CD14-positive monocyte (primary cell): Measurements from ENCODE around the gene SMIM8. TPM values are rescaled to one million over a fixed set of nuclear protein-coding genes. Genes with fewer than 3 reads are reported as not detected.

Experiments used
- DNase-seq, 3 donors: peaks; one replicate each; pipeline ENCODE4 v3.0.0-alpha.2; 2011 to 2022
- H2AFZ ChIP-seq: 2 replicates; pipeline ENCODE4 v1.6.0; 2012; ENCODE audit warnings: mild to moderate bottlenecking, low read depth, low read length, inconsistent platforms; ENCODE audit not compliant: insufficient read depth, poor library complexity, severe bottlenecking
- H3K27ac ChIP-seq, 2 donors: 1 replicate in 1 of 2; 2 replicates in 1 of 2; pipeline ENCODE4 v1.5.1; 2012 to 2013; ENCODE audit warnings: low read length in 2 of 2, control low read depth in 1 of 2, inconsistent platforms in 1 of 2, low read depth in 1 of 2, mild to moderate bottlenecking in 1 of 2
- H3K27me3 ChIP-seq, 2 donors: one replicate each; pipeline versions ENCODE4 v1.6.0 to v1.6.1; 2011 to 2013; ENCODE audit warnings: low read length in 2 of 2; ENCODE audit not compliant: control insufficient read depth in 2 of 2, insufficient read depth in 2 of 2
- H3K36me3 ChIP-seq, 2 donors: replicated peaks in 1 of 2; 1 replicate in 1 of 2; 2 replicates in 1 of 2; pipeline versions ENCODE4 v1.5.1 to v1.6.1; 2012 to 2013; ENCODE audit warnings: low read length in 2 of 2, control low read depth in 1 of 2, inconsistent platforms in 1 of 2, mild to moderate bottlenecking in 1 of 2; ENCODE audit not compliant: insufficient read depth in 2 of 2, control insufficient read depth in 1 of 2
- H3K4me1 ChIP-seq, 2 donors: 1 replicate in 1 of 2; 2 replicates in 1 of 2; pipeline versions ENCODE4 v1.5.1 to v1.6.1; 2012 to 2013; ENCODE audit warnings: low read length in 2 of 2, control low read depth in 1 of 2, inconsistent platforms in 1 of 2, mild to moderate bottlenecking in 1 of 2, moderate library complexity in 1 of 2; ENCODE audit not compliant: insufficient read depth in 2 of 2, control insufficient read depth in 1 of 2
- H3K4me2 ChIP-seq: replicated peaks from 2 replicates; pipeline ENCODE3; 2012; ENCODE audit warnings: low read length, moderate library complexity, mild to moderate bottlenecking; ENCODE audit not compliant: poor library complexity, severe bottlenecking; ENCODE audit errors: extremely low read depth
- H3K4me3 ChIP-seq, 3 experiments: fragments of 200-600 bp in 1 of 3; sonication (generic) in 1 of 3; replicated peaks in 1 of 3; 1 replicate in 2 of 3; 2 replicates in 1 of 3; pipeline ENCODE4 v1.5.1; 2011 to 2013; ENCODE audit warnings: low read length in 3 of 3, mild to moderate bottlenecking in 3 of 3, control low read depth in 2 of 3, low read depth in 2 of 3, inconsistent platforms in 1 of 3, moderate library complexity in 1 of 3
- H3K79me2 ChIP-seq: 2 replicates; pipeline ENCODE4 v1.6.0; 2012; ENCODE audit warnings: mild to moderate bottlenecking, control low read depth, inconsistent platforms, low read length, moderate library complexity; ENCODE audit not compliant: insufficient read depth
- H3K9ac ChIP-seq: 2 replicates; pipeline ENCODE4 v1.6.0; 2017; ENCODE audit warnings: low read length, mild to moderate bottlenecking; ENCODE audit not compliant: insufficient read depth, poor library complexity, severe bottlenecking
- H3K9me3 ChIP-seq, 2 donors: replicated peaks in 1 of 2; 1 replicate in 1 of 2; 2 replicates in 1 of 2; pipeline versions ENCODE4 v1.5.1 to v1.6.1; 2012 to 2013; ENCODE audit warnings: low read length in 2 of 2, control low read depth in 1 of 2; ENCODE audit not compliant: control insufficient read depth in 1 of 2, insufficient read depth in 1 of 2
- H4K20me1 ChIP-seq: 2 replicates; pipeline ENCODE4 v1.6.0; 2012; ENCODE audit warnings: mild to moderate bottlenecking, low read length, control low read depth, moderate library complexity; ENCODE audit not compliant: insufficient read depth
- H3K27ac Mint-ChIP-seq, 7 donors: one replicate each; pipeline ENCODE4 v1.8.0; 2020; ENCODE audit warnings: mild to moderate bottlenecking in 7 of 7, mixed read lengths in 7 of 7, moderate library complexity in 6 of 7, inconsistent platforms in 2 of 7
- H3K27me3 Mint-ChIP-seq, 3 donors: one replicate each; pipeline ENCODE4 v1.8.0; 2021 to 2022; ENCODE audit warnings: low read depth in 3 of 3, mild to moderate bottlenecking in 3 of 3, mixed read lengths in 3 of 3, moderate library complexity in 3 of 3, inconsistent platforms in 1 of 3
- H3K36me3 Mint-ChIP-seq, 2 donors: one replicate each; pipeline ENCODE4 v1.8.0; 2020; ENCODE audit warnings: mixed read lengths in 2 of 2, inconsistent platforms in 1 of 2, mild to moderate bottlenecking in 1 of 2
- H3K4me1 Mint-ChIP-seq: one replicate; pipeline ENCODE4 v1.8.0; 2020; ENCODE audit warnings: mild to moderate bottlenecking, mixed read lengths
- H3K4me3 Mint-ChIP-seq, 2 donors: one replicate each; pipeline ENCODE4 v1.8.0; 2020; ENCODE audit warnings: mild to moderate bottlenecking in 2 of 2, mixed read lengths in 2 of 2, moderate library complexity in 1 of 2
- H3K9me3 Mint-ChIP-seq, 7 donors: one replicate each; pipeline ENCODE4 v1.8.0; 2020 to 2022; ENCODE audit warnings: mixed read lengths in 7 of 7, mild to moderate bottlenecking in 6 of 7, moderate library complexity in 6 of 7, inconsistent platforms in 2 of 7
- CTCF ChIP-seq: fragments of 200-600 bp; IDR thresholded peaks from one replicate; pipeline ENCODE4 v1.8.0; 2022; ENCODE audit warnings: antibody characterized with exemption, mild to moderate bottlenecking
- WGBS: methylation state at CpG from one replicate; pipeline ENCODE4 v1.1.5; 2013; ENCODE audit warnings: missing lambda C conversion rate; ENCODE audit not compliant: insufficient coverage; 5-methylcytosine and 5-hydroxymethylcytosine counted together
- intact Hi-C, 2 donors: fragments of 100-400 bp; cut with micrococcal nuclease; formaldehyde crosslinking; loops; one replicate each; pipeline versions ENCODE4 v1.15.0 to v1.15.1; 2023
- polyA plus RNA-seq, 3 donors: library from polyadenylated mRNA; depleted of rRNA in 1 of 3; unstranded in 2 of 3; stranded (reverse) in 1 of 3; fragments of 300-500 nt in 2 of 3; fragments of >200 nt in 1 of 3; fragmentation: Illumina TruSeq in 2 of 3; gene quantifications; 1 replicate in 2 of 3; 2 replicates in 1 of 3; pipeline ENCODE4 v1.2.3, GENCODE V29; 2012 to 2021

SMIM8 gene
- polyA plus RNA-seq, 3 donors = 2.0 to 8.2 (median 5.9) TPM

GRCh38 chr6:87279196-87279595 lies 43.2 kb upstream of the SMIM8 start:
- Histone ChIP-seq H4K20me1 (no peaks in the 10 kb centered on the region), H3K9ac (no peak overlapping the region), H3K36me3 (no peaks in the 10 kb centered on the region), H3K79me2 (no peaks in the 10 kb centered on the region), H3K9me3 (no peaks in the 10 kb centered on the region), H3K27me3 (peaks cover 0 to 6% of the 10 kb centered on the region in 2 donors), H3K4me3 (no peak overlapping the region), H2AFZ (no peak overlapping the region), H3K4me2 (no peak overlapping the region), H3K27ac (no peak overlapping the region), H3K4me1 (no peaks in the 10 kb centered on the region)
- Mint-ChIP-seq H3K36me3 (no peaks in the 10 kb centered on the region), H3K27me3 (peaks cover 0 to 12% (median 7%) of the 10 kb centered on the region in 3 donors), H3K27ac (no peak overlapping the region), H3K4me1 (no peaks in the 10 kb centered on the region), H3K9me3 (no peaks in the 10 kb centered on the region), H3K4me3 (no peak overlapping the region)
- intact Hi-C loops = no loop called here
- no peak for TF ChIP-seq CTCF
- no CpG with 5 or more reads among the region's 2 CpGs for WGBS
- DNase-seq = no peak

- H3K27me3 Mint-ChIP-seq = peaks cover 0 to 12% (median 7%) of the 10 kb centered on the region in 3 donors
- H2AFZ ChIP-seq = no peak overlapping the region
- DNase-seq = no peak
- no peak overlapping the region for H3K27ac Mint-ChIP-seq
- H4K20me1 ChIP-seq = no peaks in the 10 kb centered on the region
- intact Hi-C loops = no loop called here
- H3K36me3 ChIP-seq = no peaks in the 10 kb centered on the region
- no peak overlapping the region for H3K4me3 ChIP-seq
- no peak overlapping the region for H3K27ac ChIP-seq
- H3K4me2 ChIP-seq = no peak overlapping the region
- H3K9ac ChIP-seq = no peak overlapping the region
- H3K4me1 Mint-ChIP-seq = no peaks in the 10 kb centered on the region
- H3K36me3 Mint-ChIP-seq = no peaks in the 10 kb centered on the region
- TF ChIP-seq CTCF = no peak
- H3K9me3 Mint-ChIP-seq = peaks cover 0 to 3% (median 0%) of the 10 kb centered on the region in 7 donors
- 100% methylated on average over 1 of the region's 1 CpG for WGBS
- H3K4me3 Mint-ChIP-seq = no peak overlapping the region
- H3K9me3 ChIP-seq = no peaks in the 10 kb centered on the region
- H3K27me3 ChIP-seq = peaks cover 0 to 6% of the 10 kb centered on the region in 2 donors
- H3K4me1 ChIP-seq = no peaks in the 10 kb centered on the region
- no peaks in the 10 kb centered on the region for H3K79me2 ChIP-seq
Observed at GRCh38 chr6:87281426-87281825, 41.0 kb upstream of the SMIM8 start.
